ENCODE results near the gene CCDC88C.

Gene CCDC88C

GRCh38 chr14:91372671-91373495, 44.7 kb downstream of the CCDC88C start:
- Histone ChIP-seq H3K79me1 (ENCODE audit: low read length) (no peaks in the 10 kb centered on the region), H3K14ac (ENCODE audit: low read length) (no peak overlapping the region), H4K8ac (ENCODE audit: low read depth, low read length) (no peak overlapping the region), H3K4ac (ENCODE audit: low read depth, low read length) (no peak overlapping the region), H4K91ac (ENCODE audit: low read depth, low read length) (no peak overlapping the region), H4K12ac (ENCODE audit: low read depth, low read length) (no peak overlapping the region), H3K9ac (ENCODE audit: low read length) (no peak overlapping the region), H2BK12ac (ENCODE audit: low read length) (no peak overlapping the region), H2BK120ac (ENCODE audit: insufficient read depth, low read length, poor library complexity) (no peak overlapping the region), H3K27ac (ENCODE audit: low read depth, low read length) (no peak overlapping the region), H3K79me2 (ENCODE audit: control insufficient read depth, insufficient read depth, low read length, poor library complexity) (no peaks in the 10 kb centered on the region), H3K27me3 (ENCODE audit: insufficient read depth, low read length) (no peaks in the 10 kb centered on the region), H3K4me2 (ENCODE audit: low read length) (no peak overlapping the region), H3K4me3 (ENCODE audit: low read depth, low read length) (no peak overlapping the region), H2AK5ac (ENCODE audit: low read length) (no peak overlapping the region), H3K18ac (ENCODE audit: low read length) (no peak overlapping the region), H2AFZ (ENCODE audit: insufficient read depth, low read length, poor library complexity) (no peak overlapping the region), H3K9me3 (ENCODE audit: insufficient read depth, low read depth, low read length) (no peaks in the 10 kb centered on the region), H3K36me3 (ENCODE audit: control insufficient read depth in 1 of 2, insufficient read depth in 2 of 2, low read length in 2 of 2) (no peaks in the 10 kb centered on the region), H2BK5ac (ENCODE audit: low read depth, low read length, poor library complexity) (no peak overlapping the region), H3K23ac (ENCODE audit: low read length) (no peak overlapping the region), H3K4me1 (ENCODE audit: control insufficient read depth in 1 of 2, insufficient read depth in 2 of 2, low read length in 2 of 2) (no peaks in the 10 kb centered on the region)
- no peak for DNase-seq
- no CpG with 5 or more reads among the region's 17 CpGs for WGBS (ENCODE audit: extremely low coverage, insufficient coverage, insufficient read length)

GRCh38 chr14:91371990-91372375, 45.6 kb downstream of the CCDC88C start:
- no peak overlapping the region for H3K14ac ChIP-seq (ENCODE audit: low read length)
- H3K79me2 ChIP-seq (ENCODE audit: control insufficient read depth, insufficient read depth, low read length, poor library complexity), result no peaks in the 10 kb centered on the region
- H3K9ac ChIP-seq (ENCODE audit: low read length), result no peak overlapping the region
- no peak overlapping the region for H2BK120ac ChIP-seq (ENCODE audit: insufficient read depth, low read length, poor library complexity)
- no peak overlapping the region for H2AK5ac ChIP-seq (ENCODE audit: low read length)
- peaks cover 6 to 8% of the 10 kb centered on the region in 2 experiments for H3K4me1 ChIP-seq (ENCODE audit: control insufficient read depth in 1 of 2, insufficient read depth in 2 of 2, low read length in 2 of 2)
- WGBS (ENCODE audit: extremely low coverage, insufficient coverage, insufficient read length), result no CpG with 5 or more reads among the region's 4 CpGs
- H3K23ac ChIP-seq (ENCODE audit: low read length), result no peak overlapping the region
- H4K91ac ChIP-seq (ENCODE audit: low read depth, low read length), result no peak overlapping the region
- H3K79me1 ChIP-seq (ENCODE audit: low read length), result no peaks in the 10 kb centered on the region
- H2BK12ac ChIP-seq (ENCODE audit: low read length), result no peak overlapping the region
- H3K18ac ChIP-seq (ENCODE audit: low read length), result no peak overlapping the region
- H3K4me2 ChIP-seq (ENCODE audit: low read length), result no peak overlapping the region
- no peak for DNase-seq
- H2AFZ ChIP-seq (ENCODE audit: insufficient read depth, low read length, poor library complexity), result no peak overlapping the region
- no peak overlapping the region for H3K27ac ChIP-seq (ENCODE audit: low read depth, low read length)
- H4K8ac ChIP-seq (ENCODE audit: low read depth, low read length), result no peak overlapping the region
- no peaks in the 10 kb centered on the region for H3K9me3 ChIP-seq (ENCODE audit: insufficient read depth, low read depth, low read length)
- no peak overlapping the region for H3K4me3 ChIP-seq (ENCODE audit: low read depth, low read length)
- H4K12ac ChIP-seq (ENCODE audit: low read depth, low read length), result no peak overlapping the region
- no peaks in the 10 kb centered on the region for H3K36me3 ChIP-seq (ENCODE audit: control insufficient read depth in 1 of 2, insufficient read depth in 2 of 2, low read length in 2 of 2)
- H3K27me3 ChIP-seq (ENCODE audit: insufficient read depth, low read length), result no peaks in the 10 kb centered on the region
- no peak overlapping the region for H2BK5ac ChIP-seq (ENCODE audit: low read depth, low read length, poor library complexity)
- no peak overlapping the region for H3K4ac ChIP-seq (ENCODE audit: low read depth, low read length)

DNA sequence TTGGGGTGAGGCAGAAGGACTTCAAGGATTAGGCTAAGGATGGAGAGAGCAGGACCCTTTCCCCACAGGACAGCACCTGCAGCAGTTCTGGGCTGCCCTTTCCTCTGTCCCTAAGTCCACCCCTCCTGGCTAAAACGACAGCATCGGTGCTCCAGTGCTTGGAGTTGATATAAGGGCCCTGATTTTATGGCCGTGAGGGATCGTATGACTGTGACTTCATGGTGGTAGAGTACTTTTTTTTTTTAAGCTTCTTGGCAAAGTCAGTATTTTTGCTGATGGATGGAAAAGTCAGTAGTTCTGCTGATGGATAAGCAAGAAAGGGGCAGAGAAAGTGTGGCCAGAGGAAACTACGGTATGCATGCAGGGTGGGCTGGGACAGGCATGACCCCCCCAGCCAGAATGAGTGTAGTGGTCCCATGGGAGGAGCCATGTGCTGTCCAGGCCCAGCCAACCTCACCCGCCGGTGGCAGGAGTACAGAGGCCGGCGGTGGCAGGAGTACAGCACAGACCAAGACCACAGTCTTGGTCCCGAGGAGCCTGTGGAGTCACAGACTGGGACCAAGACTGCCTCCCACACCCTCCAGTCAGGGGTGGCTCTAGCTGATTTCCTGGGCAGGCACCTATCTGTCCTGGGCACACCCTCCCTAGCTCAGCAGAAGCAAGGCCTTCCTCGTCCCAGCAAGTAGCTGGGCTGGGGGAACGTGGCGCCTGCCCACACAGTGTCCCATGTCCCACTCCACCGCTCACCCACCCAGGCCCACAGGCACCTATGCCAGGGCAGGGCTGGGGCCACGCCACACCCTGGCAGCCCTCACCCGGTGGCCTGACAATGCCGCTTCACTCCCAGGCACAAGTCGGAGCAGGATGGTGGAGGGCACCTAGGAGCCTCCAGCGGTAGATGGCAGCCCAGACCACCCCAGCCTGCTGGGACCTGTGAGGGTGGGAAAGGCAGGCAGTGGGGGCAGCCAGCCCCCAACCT, 46.3 kb downstream of the CCDC88C start:
- Histone ChIP-seq H4K12ac (ENCODE audit: low read depth, low read length) (no peak overlapping the region), H3K23ac (ENCODE audit: low read length) (no peak overlapping the region), H2AK5ac (ENCODE audit: low read length) (no peak overlapping the region), H4K91ac (ENCODE audit: low read depth, low read length) (no peak overlapping the region), H3K27ac (ENCODE audit: low read depth, low read length) (no peak overlapping the region), H3K9ac (ENCODE audit: low read length) (no peak overlapping the region), H3K18ac (ENCODE audit: low read length) (no peak overlapping the region), H3K79me1 (ENCODE audit: low read length) (no peaks in the 10 kb centered on the region), H3K14ac (ENCODE audit: low read length) (no peak overlapping the region), H4K8ac (ENCODE audit: low read depth, low read length) (no peak overlapping the region), H3K9me3 (ENCODE audit: insufficient read depth, low read depth, low read length) (no peaks in the 10 kb centered on the region), H3K79me2 (ENCODE audit: control insufficient read depth, insufficient read depth, low read length, poor library complexity) (no peaks in the 10 kb centered on the region), H2AFZ (ENCODE audit: insufficient read depth, low read length, poor library complexity) (no peak overlapping the region), H3K27me3 (ENCODE audit: insufficient read depth, low read length) (no peaks in the 10 kb centered on the region), H3K36me3 (ENCODE audit: control insufficient read depth in 1 of 2, insufficient read depth in 2 of 2, low read length in 2 of 2) (no peaks in the 10 kb centered on the region), H2BK120ac (ENCODE audit: insufficient read depth, low read length, poor library complexity) (no peak overlapping the region), H2BK12ac (ENCODE audit: low read length) (no peak overlapping the region), H2BK5ac (ENCODE audit: low read depth, low read length, poor library complexity) (no peak overlapping the region), H3K4ac (ENCODE audit: low read depth, low read length) (no peak overlapping the region), H3K4me1 (ENCODE audit: control insufficient read depth in 1 of 2, insufficient read depth in 2 of 2, low read length in 2 of 2) (peaks cover 6 to 8% of the 10 kb centered on the region in 2 experiments), H3K4me3 (ENCODE audit: low read depth, low read length) (no peak overlapping the region), H3K4me2 (ENCODE audit: low read length) (no peak overlapping the region)
- WGBS (ENCODE audit: extremely low coverage, insufficient coverage, insufficient read length), result no CpG with 5 or more reads among the region's 19 CpGs
- no peak for DNase-seq

GRCh38 chr14:91369628-91370445, 47.8 kb downstream of the CCDC88C start:
- no peaks in the 10 kb centered on the region for H3K36me3 ChIP-seq (ENCODE audit: control insufficient read depth in 1 of 2, insufficient read depth in 2 of 2, low read length in 2 of 2)
- H2AK5ac ChIP-seq (ENCODE audit: low read length), result no peak overlapping the region
- H2BK12ac ChIP-seq (ENCODE audit: low read length), result no peak overlapping the region
- WGBS (ENCODE audit: extremely low coverage, insufficient coverage, insufficient read length), result no CpG with 5 or more reads among the region's 24 CpGs
- H3K27me3 ChIP-seq (ENCODE audit: insufficient read depth, low read length), result no peaks in the 10 kb centered on the region
- H2BK120ac ChIP-seq (ENCODE audit: insufficient read depth, low read length, poor library complexity), result no peak overlapping the region
- no peak overlapping the region for H3K18ac ChIP-seq (ENCODE audit: low read length)
- no peak overlapping the region for H3K4me3 ChIP-seq (ENCODE audit: low read depth, low read length)
- no peak overlapping the region for H4K12ac ChIP-seq (ENCODE audit: low read depth, low read length)
- no peak overlapping the region for H3K23ac ChIP-seq (ENCODE audit: low read length)
- no peak overlapping the region for H3K4me2 ChIP-seq (ENCODE audit: low read length)
- peaks cover 6 to 8% of the 10 kb centered on the region in 2 experiments for H3K4me1 ChIP-seq (ENCODE audit: control insufficient read depth in 1 of 2, insufficient read depth in 2 of 2, low read length in 2 of 2)
- H4K8ac ChIP-seq (ENCODE audit: low read depth, low read length), result no peak overlapping the region
- H3K27ac ChIP-seq (ENCODE audit: low read depth, low read length), result no peak overlapping the region
- H3K14ac ChIP-seq (ENCODE audit: low read length), result no peak overlapping the region
- no peaks in the 10 kb centered on the region for H3K79me2 ChIP-seq (ENCODE audit: control insufficient read depth, insufficient read depth, low read length, poor library complexity)
- no peak overlapping the region for H4K91ac ChIP-seq (ENCODE audit: low read depth, low read length)
- no peak overlapping the region for H3K9ac ChIP-seq (ENCODE audit: low read length)
- no peaks in the 10 kb centered on the region for H3K9me3 ChIP-seq (ENCODE audit: insufficient read depth, low read depth, low read length)
- H3K79me1 ChIP-seq (ENCODE audit: low read length), result no peaks in the 10 kb centered on the region
- no peak overlapping the region for H2BK5ac ChIP-seq (ENCODE audit: low read depth, low read length, poor library complexity)
- H2AFZ ChIP-seq (ENCODE audit: insufficient read depth, low read length, poor library complexity), result no peak overlapping the region
- H3K4ac ChIP-seq (ENCODE audit: low read depth, low read length), result no peak overlapping the region
- peak; percentile 41 to 72 for DNase-seq

All from trophoblast cell (in vitro differentiated cells and primary cell).